H1 (cell line): ENCODE data around the gene LONP2. TPM values are rescaled to one million over a fixed set of nuclear protein-coding genes. Genes with fewer than 3 reads are reported as not detected.

Experiments
- CTCF ChIA-PET: fragments of 300-600 bp; sonication (Branson Sonifier 250); formaldehyde crosslinking; loops from one replicate; lab custom pipeline; 2021; ENCODE audit not compliant: partially characterized antibody; lab: Charles Lee
- POLR2A ChIA-PET: fragments of 300-600 bp; sonication (Branson Sonifier 250); formaldehyde crosslinking; loops from one replicate; lab custom pipeline; 2021; ENCODE audit warnings: inconsistent platforms; ENCODE audit not compliant: partially characterized antibody; lab: Charles Lee
- DNase-seq, 2 experiments: peaks; one replicate each; pipeline versions ENCODE4 v3.0.0 to v3.0.0-alpha.2; 2010 to 2022; ENCODE audit warnings: low spot score in 2 of 2, low read depth in 1 of 2, mixed read lengths in 1 of 2
- FAIRE-seq: peaks from 2 replicates; lab custom pipeline; 2011; peaks lifted over from hg19 to GRCh38; lab: Jason Lieb, UNC
- H2AFZ ChIP-seq: 2 replicates; pipeline ENCODE4 v1.8.1; 2012; ENCODE audit warnings: low read length, inconsistent platforms
- H2AK5ac ChIP-seq: 2 replicates; pipeline ENCODE4 v1.6.1; 2013; ENCODE audit warnings: low read depth, low read length
- H2BK120ac ChIP-seq: replicated peaks from 2 replicates; pipeline ENCODE3; 2013; ENCODE audit warnings: low read depth, low read length, inconsistent platforms
- H2BK12ac ChIP-seq: 2 replicates; pipeline ENCODE4 v1.6.1; 2013; ENCODE audit warnings: low read depth, low read length
- H2BK15ac ChIP-seq: 2 replicates; pipeline ENCODE4 v1.6.1; 2013; ENCODE audit warnings: low read length
- H2BK20ac ChIP-seq: 2 replicates; pipeline ENCODE4 v1.6.1; 2013; ENCODE audit warnings: low read length
- H2BK5ac ChIP-seq: 2 replicates; pipeline ENCODE4 v1.6.1; 2013; ENCODE audit warnings: low read depth, low read length
- H3K14ac ChIP-seq: 2 replicates; pipeline ENCODE4 v1.6.1; 2013; ENCODE audit warnings: inconsistent platforms; ENCODE audit not compliant: insufficient read length
- H3K18ac ChIP-seq: 2 replicates; pipeline ENCODE4 v1.6.1; 2013; ENCODE audit warnings: low read length; ENCODE audit errors: extremely low read depth
- H3K23ac ChIP-seq: 2 replicates; pipeline ENCODE4 v1.6.1; 2013; ENCODE audit warnings: inconsistent platforms; ENCODE audit not compliant: insufficient read length
- H3K23me2 ChIP-seq: 2 replicates; pipeline ENCODE4 v1.6.1; 2013; ENCODE audit warnings: low read depth, low read length
- H3K27ac ChIP-seq: 2 replicates; pipeline ENCODE4 v1.6.1; 2011; ENCODE audit warnings: low read depth, low read length, inconsistent platforms
- H3K27me3 ChIP-seq, 4 experiments: replicated peaks in 1 of 4; 1 replicate in 1 of 4; 2 replicates in 3 of 4; pipeline versions ENCODE4 v1.6.1 to v1.8.1; 2011 to 2013; ENCODE audit warnings: low read length in 3 of 4, mild to moderate bottlenecking in 3 of 4, inconsistent platforms in 2 of 4, mixed read lengths in 2 of 4, moderate library complexity in 1 of 4; ENCODE audit not compliant: control insufficient read depth in 3 of 4, insufficient read depth in 3 of 4; ENCODE audit errors: extremely low read depth in 1 of 4
- H3K36me3 ChIP-seq, 4 experiments: 2 replicates each; pipeline versions ENCODE4 v1.6.1 to v1.8.1; 2011 to 2013; ENCODE audit warnings: mild to moderate bottlenecking in 4 of 4, low read length in 3 of 4, moderate library complexity in 2 of 4, control low read depth in 1 of 4, inconsistent platforms in 1 of 4; ENCODE audit not compliant: insufficient read depth in 4 of 4, control insufficient read depth in 2 of 4
- H3K4ac ChIP-seq: replicated peaks from 2 replicates; pipeline ENCODE3; 2013; ENCODE audit warnings: low read length, low read depth, mixed read lengths, inconsistent platforms; ENCODE audit not compliant: insufficient read length
- H3K4me1 ChIP-seq, 4 experiments: replicated peaks in 1 of 4; 1 replicate in 1 of 4; 2 replicates in 3 of 4; pipeline versions ENCODE4 v1.6.1 to v1.8.1; 2011 to 2013; ENCODE audit warnings: low read length in 3 of 4, inconsistent platforms in 2 of 4, mixed read lengths in 1 of 4; ENCODE audit not compliant: insufficient read depth in 4 of 4, control insufficient read depth in 3 of 4
- H3K4me2 ChIP-seq, 2 experiments: 2 replicates each; pipeline versions ENCODE4 v1.6.1 to v1.8.1; 2011 to 2013; ENCODE audit warnings: low read depth in 2 of 2, low read length in 2 of 2, control low read depth in 1 of 2, inconsistent platforms in 1 of 2, mild to moderate bottlenecking in 1 of 2; ENCODE audit not compliant: insufficient read depth in 1 of 2
- H3K4me3 ChIP-seq, 4 experiments: fragments of 200-600, 300-600 bp in 1 of 4; sonication (generic), shearing (Covaris generic), sonication (Bioruptor Twin) in 1 of 4; 2 replicates each; pipeline versions ENCODE4 v1.5.1 to v1.8.1; 2011 to 2016; ENCODE audit warnings: low read length in 4 of 4, low read depth in 3 of 4, control low read depth in 2 of 4, inconsistent platforms in 2 of 4, mild to moderate bottlenecking in 2 of 4, mixed read lengths in 1 of 4, moderate library complexity in 1 of 4; ENCODE audit not compliant: insufficient read depth in 2 of 4; ENCODE audit errors: extremely low read depth in 1 of 4
- H3K56ac ChIP-seq: replicated peaks from 2 replicates; pipeline ENCODE3; 2013; ENCODE audit warnings: low read depth, mild to moderate bottlenecking, mixed read lengths, low read length, inconsistent platforms; ENCODE audit not compliant: insufficient read length
- H3K79me1 ChIP-seq: 2 replicates; pipeline ENCODE4 v1.6.1; 2013; ENCODE audit warnings: low read depth, low read length, control low read depth
- H3K79me2 ChIP-seq, 2 experiments: 2 replicates each; pipeline versions ENCODE4 v1.6.1 to v1.8.1; 2012 to 2013; ENCODE audit warnings: low read length in 2 of 2, mild to moderate bottlenecking in 2 of 2, inconsistent platforms in 1 of 2; ENCODE audit not compliant: insufficient read depth in 2 of 2, control insufficient read depth in 1 of 2
- H3K9ac ChIP-seq, 4 experiments: replicated peaks in 1 of 4; 1 replicate in 1 of 4; 2 replicates in 3 of 4; pipeline versions ENCODE4 v1.6.1 to v1.8.1; 2011 to 2013; ENCODE audit warnings: low read depth in 3 of 4, low read length in 3 of 4, control low read depth in 2 of 4, mild to moderate bottlenecking in 2 of 4, moderate library complexity in 2 of 4, inconsistent platforms in 1 of 4; ENCODE audit errors: extremely low read depth in 1 of 4
- H3K9me3 ChIP-seq, 2 experiments: 2 replicates each; pipeline versions ENCODE4 v1.6.1 to v1.8.1; 2012 to 2013; ENCODE audit warnings: mild to moderate bottlenecking in 2 of 2, moderate library complexity in 2 of 2, control low read depth in 1 of 2, inconsistent platforms in 1 of 2, low read depth in 1 of 2, low read length in 1 of 2, mixed read lengths in 1 of 2; ENCODE audit not compliant: insufficient read depth in 2 of 2
- H4K20me1 ChIP-seq, 2 experiments: replicated peaks in 1 of 2; 2 replicates each; pipeline versions ENCODE3 to v1.8.1; 2011 to 2013; ENCODE audit warnings: inconsistent platforms in 2 of 2, low read length in 2 of 2, mild to moderate bottlenecking in 1 of 2; ENCODE audit not compliant: insufficient read depth in 2 of 2, control insufficient read depth in 1 of 2
- H4K5ac ChIP-seq: 2 replicates; pipeline ENCODE4 v1.6.1; 2013; ENCODE audit warnings: low read length, low read depth, mixed read lengths, inconsistent platforms; ENCODE audit not compliant: insufficient read length
- H4K8ac ChIP-seq: 2 replicates; pipeline ENCODE4 v1.8.0; 2013; ENCODE audit warnings: mild to moderate bottlenecking, moderate library complexity, low read length, inconsistent platforms; ENCODE audit not compliant: insufficient read depth; ENCODE audit errors: extremely low read depth
- H4K91ac ChIP-seq: replicated peaks from 2 replicates; pipeline ENCODE3; 2013; ENCODE audit warnings: low read length, mixed read lengths, inconsistent platforms; ENCODE audit not compliant: insufficient read length
- BACH1 ChIP-seq: IDR thresholded peaks from 2 replicates; pipeline ENCODE4 v1.6.1; 2012; ENCODE audit warnings: low read length, improper control_type of control experiment
- BCL11A ChIP-seq, 2 experiments: IDR thresholded peaks; one replicate each; pipeline ENCODE4 v1.6.1; 2011; ENCODE audit warnings: low read depth in 2 of 2, low read length in 2 of 2, mild to moderate bottlenecking in 2 of 2
- CBX8 ChIP-seq: fragments of 300-800, 300-1000 bp; sonication (generic); IDR thresholded peaks from 2 replicates; pipeline ENCODE4 v1.7.1; 2016; ENCODE audit warnings: low read depth, low read length, borderline replicate concordance
- CEBPB ChIP-seq: IDR thresholded peaks from 2 replicates; pipeline ENCODE4 v1.6.1; 2012; ENCODE audit warnings: low read depth, low read length
- CHD1 ChIP-seq: IDR thresholded peaks from 2 replicates; pipeline ENCODE4 v1.6.1; 2012; ENCODE audit warnings: low read depth, low read length, improper control_type of control experiment
- GTF2F1 ChIP-seq: IDR thresholded peaks from 2 replicates; pipeline ENCODE4 v1.6.1; 2012; ENCODE audit warnings: low read depth, low read length, improper control_type of control experiment, borderline replicate concordance
- YY1 ChIP-seq: IDR thresholded peaks from 2 replicates; pipeline ENCODE4 v1.6.1; 2011; ENCODE audit warnings: low read depth, mild to moderate bottlenecking, low read length
- WGBS, 2 experiments: shearing (Covaris generic) in 1 of 2; methylation state at CpG; one replicate each; pipeline versions ENCODE4 v1.1.6 to v1.1.7; 2013 to 2015; ENCODE audit warnings: low lambda C conversion rate in 2 of 2, mixed read lengths in 2 of 2, inconsistent platforms in 1 of 2, low coverage in 1 of 2, missing lambda C conversion rate in 1 of 2; ENCODE audit not compliant: insufficient replicate concordance in 2 of 2, insufficient coverage in 1 of 2, insufficient read length in 1 of 2; ENCODE audit errors: extremely low coverage in 1 of 2, missing lambda C conversion rate in 1 of 2; 5-methylcytosine and 5-hydroxymethylcytosine counted together
- polyA plus RNA-seq, 7 experiments: library from polyadenylated mRNA; depleted of rRNA in 3 of 7; stranded (reverse) in 5 of 7; unstranded in 2 of 7; fragments of >200 nt in 5 of 7; fragments of 200-250 nt in 2 of 7; gene quantifications; 1 replicate in 5 of 7; 2 replicates in 1 of 7; 4 replicates in 1 of 7; pipeline versions ENCODE4 v1.2.1 to v1.2.3, GENCODE V29; 2011 to 2013; ENCODE audit warnings: missing spikeins in 2 of 7, mixed read lengths in 2 of 7
- total RNA-seq: library from RNA; stranded (reverse); fragmentation: NEBNext Ultra II Directional; extraction: Animal tissue kit (Norgen Biotek cat#: 25700); gene quantifications from 2 replicates; pipeline ENCODE4 v1.2.1, GENCODE V29; 2021
- TF ChIP-seq, protein P1 (sequence below): IDR thresholded peaks from 2 replicates; pipeline ENCODE4 v1.6.1; 2012; ENCODE audit warnings: low read length, inconsistent platforms
- TF ChIP-seq, protein P2 (sequence below): IDR thresholded peaks from 2 replicates; pipeline ENCODE4 v1.6.1; 2011; ENCODE audit warnings: low read depth, mild to moderate bottlenecking, low read length; ENCODE audit not compliant: insufficient read depth

The LONP2 gene
- total and polyA plus RNA-seq, 2 of the 8 experiments (the other 6 are each of a cell fraction or from before 2014, with no cell fraction given): 8.1 to 23.1 TPM

DNA sequence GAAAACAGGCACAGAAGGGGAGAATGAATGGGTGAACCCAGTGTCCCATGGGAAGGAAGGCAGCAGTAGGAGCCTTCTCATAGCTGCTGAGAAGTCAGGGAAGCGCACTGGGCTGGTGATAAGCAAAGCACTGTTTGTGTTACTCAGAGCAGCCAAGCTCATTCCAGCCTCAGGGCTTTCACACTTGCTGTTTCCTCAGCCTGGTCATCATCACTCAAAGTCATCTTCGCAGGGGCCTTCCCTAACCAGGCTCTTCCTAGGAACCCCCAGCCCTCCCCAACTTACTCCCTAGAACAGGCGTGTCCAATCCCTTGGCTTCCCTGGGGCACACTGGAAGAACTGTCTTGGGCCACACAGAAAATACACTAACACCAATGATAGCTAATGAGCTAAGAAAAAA, 32.1 kb upstream of the LONP2 start:
- Histone ChIP-seq H3K27me3 (no peaks in the 10 kb centered on the region), H2BK5ac (no peak overlapping the region), H2BK12ac (no peak overlapping the region), H3K56ac (no peak overlapping the region), H3K4me2 (no peak overlapping the region), H3K9ac (no peak overlapping the region), H3K4ac (no peak overlapping the region), H2BK120ac (no peak overlapping the region), H4K5ac (no peak overlapping the region), H3K79me2 (no peaks in the 10 kb centered on the region), H3K23me2 (no peaks in the 10 kb centered on the region), H4K91ac (no peak overlapping the region), H3K27ac (no peak overlapping the region), H2BK20ac (no peak overlapping the region), H4K8ac (peak overlapping the region; percentile 38; the same call in 1 of the 2 replicates), H3K14ac (no peak overlapping the region), H4K20me1 (no peaks in the 10 kb centered on the region), H3K4me1 (no peaks in the 10 kb centered on the region; a peak in 1 of 7 replicates), H2AFZ (0 out of 2 replicates have a peak overlapping the region, but pooled peaks have one; percentile 25), H3K4me3 (no peak overlapping the region), H2BK15ac (no peak overlapping the region), H3K23ac (no peak overlapping the region), H3K36me3 (no peaks in the 10 kb centered on the region), H2AK5ac (no peak overlapping the region), H3K9me3 (no peaks in the 10 kb centered on the region), H3K18ac (no peak overlapping the region), H3K79me1 (no peaks in the 10 kb centered on the region)
- no peak for DNase-seq
- no peak for FAIRE-seq
- TF ChIP-seq CEBPB (no peak), CHD1 (no peak), BACH1 (no peak), BCL11A (IDR thresholded peaks at IDR 0.05; ENCODE audit: low read depth in 2 of 2, low read length in 2 of 2) (no peak), YY1 (no peak), CBX8 (no peak), GTF2F1 (no peak)
- TF ChIP-seq, protein P1, sequence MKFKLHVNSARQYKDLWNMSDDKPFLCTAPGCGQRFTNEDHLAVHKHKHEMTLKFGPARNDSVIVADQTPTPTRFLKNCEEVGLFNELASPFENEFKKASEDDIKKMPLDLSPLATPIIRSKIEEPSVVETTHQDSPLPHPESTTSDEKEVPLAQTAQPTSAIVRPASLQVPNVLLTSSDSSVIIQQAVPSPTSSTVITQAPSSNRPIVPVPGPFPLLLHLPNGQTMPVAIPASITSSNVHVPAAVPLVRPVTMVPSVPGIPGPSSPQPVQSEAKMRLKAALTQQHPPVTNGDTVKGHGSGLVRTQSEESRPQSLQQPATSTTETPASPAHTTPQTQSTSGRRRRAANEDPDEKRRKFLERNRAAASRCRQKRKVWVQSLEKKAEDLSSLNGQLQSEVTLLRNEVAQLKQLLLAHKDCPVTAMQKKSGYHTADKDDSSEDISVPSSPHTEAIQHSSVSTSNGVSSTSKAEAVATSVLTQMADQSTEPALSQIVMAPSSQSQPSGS: no peak
- TF ChIP-seq, protein P2, sequence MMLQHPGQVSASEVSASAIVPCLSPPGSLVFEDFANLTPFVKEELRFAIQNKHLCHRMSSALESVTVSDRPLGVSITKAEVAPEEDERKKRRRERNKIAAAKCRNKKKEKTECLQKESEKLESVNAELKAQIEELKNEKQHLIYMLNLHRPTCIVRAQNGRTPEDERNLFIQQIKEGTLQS: no peak
- WGBS, 2 experiments: 85% methylated on average over 3 of the region's 3 CpGs; no CpG with 5 or more reads in 1 of the 2 experiments
- ChIA-PET CTCF (interaction anchor here (0.8 to 1.7 kb wide), 3 partner anchors 10 to 47 kb away, joined by 3 to 8 read pairs (median 3); no protein-coding TSS in a partner anchor), POLR2A (no interaction called here)
